LHCN-M2 (cell line): ENCODE data around the gene AGFG1. TPM values are rescaled to one million over a fixed set of nuclear protein-coding genes. Genes with fewer than 3 reads are reported as not detected.
A peak's percentile ranks its signal among the peaks of the same experiment; 100 is the strongest.
"Not testable (repeated sequence)": the region's sequence is repeated elsewhere in the genome, so short reads cannot be mapped to it uniquely, and the experiment has no call there.

Experiments used
- DNase-seq: peaks from one replicate; pipeline ENCODE4 v3.0.0-alpha.2; 2012; ENCODE audit warnings: low read depth
- total RNA-seq: library from RNA; depleted of rRNA; stranded (reverse); fragments of >200 nt; gene quantifications from 2 replicates; pipeline ENCODE4 v1.2.3, GENCODE V29; 2014

Gene AGFG1
- total RNA-seq, 1 experiment from 2014 or later, result 97.9 TPM

DNA sequence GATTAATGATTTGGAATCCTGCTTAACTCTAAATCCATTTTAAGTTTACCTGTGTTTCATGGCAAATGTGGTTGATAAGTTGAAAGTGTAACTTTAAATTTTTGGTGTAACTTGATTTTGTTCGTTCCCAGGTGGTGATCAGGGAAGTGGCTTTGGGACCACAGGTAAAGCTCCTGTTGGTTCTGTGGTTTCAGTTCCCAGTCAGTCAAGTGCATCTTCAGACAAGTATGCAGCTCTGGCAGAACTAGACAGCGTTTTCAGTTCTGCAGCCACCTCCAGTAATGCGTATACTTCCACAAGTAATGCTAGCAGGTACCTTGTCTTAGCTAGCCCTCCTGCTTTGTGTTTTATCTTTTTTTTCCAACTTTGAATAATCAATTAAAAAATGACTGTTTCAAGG is 62.8 kb downstream of the AGFG1 start:
- DNase-seq, result no peak

DNA sequence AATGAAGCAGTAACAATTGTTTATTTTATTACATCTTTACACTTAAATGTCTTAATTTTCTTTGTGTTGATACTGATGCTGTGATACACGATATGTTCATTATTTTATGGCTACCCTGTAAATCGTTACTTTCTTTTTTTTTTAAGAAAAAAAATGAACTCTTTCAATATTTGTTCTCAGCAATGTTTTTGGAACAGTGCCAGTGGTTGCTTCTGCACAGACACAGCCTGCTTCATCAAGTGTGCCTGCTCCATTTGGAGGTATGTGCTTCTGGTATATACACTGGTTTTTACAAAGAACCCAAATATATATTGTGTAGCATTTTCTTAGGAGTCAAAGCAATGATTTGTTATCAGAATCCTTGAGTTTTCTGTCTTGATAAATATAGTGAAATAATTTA is 64.5 kb downstream of the AGFG1 start:
- no peak for DNase-seq

DNA sequence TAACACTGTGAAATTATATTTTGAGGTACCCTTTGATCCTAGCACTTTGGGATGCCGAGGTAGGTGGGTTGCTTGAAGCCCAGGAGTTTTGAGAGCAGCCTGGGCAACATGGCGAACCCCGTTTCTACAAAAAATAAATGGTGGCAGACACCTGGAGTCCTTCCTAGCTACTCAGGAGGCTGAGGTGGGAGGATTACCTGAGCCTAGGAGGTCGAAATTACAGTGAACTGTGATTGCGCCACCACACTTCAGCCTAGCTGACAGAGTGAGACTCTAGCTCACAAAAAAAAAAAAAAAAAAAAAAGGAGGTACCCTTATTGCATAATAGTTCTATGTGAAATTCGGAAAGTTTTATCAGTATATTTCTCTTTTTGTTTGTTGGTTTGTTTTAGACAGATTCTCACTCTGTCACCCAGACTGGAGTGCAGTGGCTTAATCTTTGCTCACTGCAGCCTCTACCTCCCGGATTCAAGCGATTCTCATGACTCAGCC is 67.6 kb downstream of the AGFG1 start:
- no peak for DNase-seq

DNA sequence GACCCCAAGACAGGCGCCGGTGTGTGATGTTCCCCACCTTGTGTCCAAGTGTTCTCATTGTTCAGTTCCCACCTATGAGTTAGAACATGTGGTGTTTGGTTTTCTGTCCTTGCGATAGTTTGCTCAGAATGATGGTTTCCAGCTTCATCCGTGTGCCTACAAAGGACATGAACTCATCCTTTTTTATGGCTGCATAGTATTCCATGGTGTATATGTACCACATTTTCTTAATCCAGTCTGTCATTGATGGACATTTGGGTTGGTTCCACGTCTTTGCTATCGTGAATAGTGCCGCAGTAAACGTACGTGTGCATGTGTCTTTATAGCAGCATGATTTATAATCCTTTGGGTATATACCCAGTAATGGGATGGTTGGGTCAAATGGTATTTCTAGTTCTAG is 68.4 kb downstream of the AGFG1 start:
- DNase-seq, result not testable (repeated sequence)

DNA sequence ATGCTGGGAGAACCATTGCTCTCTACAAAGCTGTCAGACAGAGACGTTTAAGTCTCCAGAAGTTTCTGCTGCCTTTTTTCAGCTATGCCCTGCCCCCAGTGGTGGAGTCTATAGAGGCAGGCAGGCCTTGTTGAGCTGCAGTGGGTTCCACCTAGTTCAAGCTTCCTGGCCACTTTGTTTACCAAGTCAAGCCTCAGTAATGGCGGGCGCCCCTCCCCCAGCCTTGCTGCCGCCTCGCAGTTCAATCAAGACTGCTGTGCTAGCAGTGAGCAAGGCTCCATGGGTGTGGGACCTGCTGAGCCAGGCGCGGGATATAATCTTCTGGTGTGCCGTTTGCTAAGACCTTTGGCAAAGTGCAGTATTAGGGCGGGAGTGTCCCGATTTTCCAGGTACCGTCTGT is 74.0 kb downstream of the AGFG1 start:
- no peak for DNase-seq

DNA sequence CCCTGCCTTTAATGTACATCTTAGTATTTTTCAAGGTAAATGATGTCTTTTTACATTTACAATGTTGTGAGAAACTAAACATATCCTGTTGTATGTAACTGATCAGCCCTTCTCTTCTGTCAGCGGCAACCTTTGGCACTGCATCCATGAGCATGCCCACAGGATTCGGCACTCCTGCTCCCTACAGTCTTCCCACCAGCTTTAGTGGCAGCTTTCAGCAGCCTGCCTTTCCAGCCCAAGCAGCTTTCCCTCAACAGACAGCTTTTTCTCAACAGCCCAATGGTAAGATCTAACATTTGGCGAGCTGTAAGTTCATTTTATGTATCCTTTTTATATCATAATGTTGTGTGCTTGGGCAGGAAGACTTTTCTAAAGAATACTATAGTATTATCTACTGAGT is 79.9 kb downstream of the AGFG1 start:
- no peak for DNase-seq

DNA sequence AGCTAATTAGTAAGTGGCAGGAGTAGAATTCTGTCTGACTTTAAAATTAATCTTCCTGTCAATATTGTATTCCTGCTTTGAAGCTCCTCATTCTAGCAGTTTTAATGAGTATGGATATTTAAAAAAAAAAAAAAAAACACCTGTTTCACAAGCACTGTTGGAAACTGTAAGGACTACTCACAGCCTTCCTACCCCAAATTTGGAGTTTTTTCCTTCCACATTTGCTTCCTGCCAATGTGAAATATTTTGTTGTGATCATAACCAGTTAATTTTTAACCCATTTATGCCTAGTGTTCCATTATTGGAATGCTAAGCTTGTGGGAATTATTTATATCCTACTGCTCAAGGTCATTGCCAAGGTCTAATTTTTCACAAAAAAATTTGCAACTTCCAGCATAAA is 90.6 kb downstream of the AGFG1 start:
- no peak for DNase-seq

DNA sequence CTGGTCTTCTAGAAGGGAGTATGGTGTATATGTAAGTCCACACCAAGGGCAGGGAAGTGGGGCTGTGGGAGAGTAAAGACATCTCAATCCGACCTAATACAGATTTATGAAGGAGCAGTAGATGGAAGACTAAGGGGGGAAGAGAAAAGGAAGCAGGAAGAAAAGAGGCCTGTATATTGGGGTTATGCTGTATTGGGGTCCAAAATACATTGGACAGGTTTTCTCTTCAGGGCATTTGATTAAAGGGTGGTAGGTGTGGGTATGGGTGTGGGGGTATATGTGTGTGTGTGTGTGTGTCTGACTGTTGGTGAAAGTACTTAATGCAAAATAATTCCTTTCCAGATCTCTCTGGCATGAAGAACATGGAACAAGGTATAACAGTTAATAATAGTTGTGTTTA is 93.1 kb downstream of the AGFG1 start:
- DNase-seq, result no peak

DNA sequence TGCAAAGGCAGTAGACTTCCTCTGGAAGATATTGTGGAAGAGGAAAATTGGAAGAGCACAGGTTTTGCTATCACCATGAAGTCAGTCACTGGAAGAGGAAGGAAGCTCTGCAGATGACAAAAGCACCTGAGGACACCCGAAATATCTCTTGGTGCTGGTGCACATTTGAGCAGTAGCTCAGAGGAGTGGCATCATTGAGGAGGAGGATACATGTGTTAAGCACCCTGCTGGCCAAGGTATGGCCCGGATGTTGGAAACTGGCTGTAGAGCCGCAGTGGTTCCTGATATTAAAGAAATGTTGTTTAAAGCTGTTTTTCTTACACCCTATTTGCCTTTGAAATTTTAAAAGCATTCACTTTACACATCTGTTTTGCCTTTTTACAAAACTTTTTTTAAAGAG is 94.1 kb downstream of the AGFG1 start:
- DNase-seq, result no peak

DNA sequence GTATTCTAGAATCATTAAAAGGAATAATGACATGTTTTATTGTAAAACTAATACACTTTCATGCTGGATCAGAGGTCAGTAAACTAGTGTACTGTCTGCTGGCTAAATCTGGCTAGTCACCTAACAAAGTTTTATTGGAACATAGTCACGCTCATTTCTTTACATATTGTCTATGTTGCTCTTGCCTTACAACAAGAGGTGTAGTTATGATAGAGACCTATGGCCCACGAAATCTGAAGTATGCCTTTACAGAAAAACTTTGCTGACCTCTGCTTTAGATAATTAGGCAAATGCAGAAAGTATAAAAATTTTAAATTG is 96.9 kb downstream of the AGFG1 start:
- DNase-seq, result no peak

DNA sequence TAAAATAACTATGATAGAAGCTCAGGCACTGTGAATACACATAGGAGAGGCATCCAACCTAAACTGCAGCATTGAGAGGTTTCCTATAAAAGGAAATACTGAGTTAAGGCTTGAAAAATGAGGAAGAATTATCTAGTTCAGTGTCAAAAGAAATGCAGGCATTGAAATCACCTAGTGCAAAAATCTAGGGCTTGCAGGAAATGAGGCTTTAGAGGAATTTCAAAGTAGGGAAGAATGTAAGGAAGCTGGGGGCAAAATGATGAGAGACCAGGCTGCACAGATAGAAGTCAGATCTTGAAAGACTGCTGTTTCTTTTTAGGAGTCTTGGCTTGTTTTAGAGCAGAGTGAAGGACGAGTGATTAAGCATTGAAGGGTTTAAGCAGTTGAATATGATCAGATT is 98.7 kb downstream of the AGFG1 start:
- DNase-seq, result no peak

DNA sequence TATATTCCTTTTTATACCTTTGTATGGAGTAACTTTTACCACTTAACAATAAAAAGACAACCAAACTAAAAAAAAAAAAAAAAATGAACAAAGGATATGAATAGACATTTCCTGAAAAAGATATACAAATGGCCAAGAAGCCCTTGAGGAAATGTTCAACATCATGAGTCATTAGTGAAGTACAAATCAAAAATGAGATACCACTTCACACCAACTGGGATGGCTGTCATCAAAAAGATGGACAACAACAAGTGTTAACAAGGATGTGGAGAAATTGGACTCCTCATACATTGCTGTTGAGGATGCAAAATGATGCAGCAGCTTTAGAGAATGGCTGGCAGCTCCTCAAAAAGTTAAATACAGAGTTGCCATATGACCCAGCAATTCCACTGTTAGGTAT is 104.2 kb downstream of the AGFG1 start:
- DNase-seq, result peak; percentile 97

DNA sequence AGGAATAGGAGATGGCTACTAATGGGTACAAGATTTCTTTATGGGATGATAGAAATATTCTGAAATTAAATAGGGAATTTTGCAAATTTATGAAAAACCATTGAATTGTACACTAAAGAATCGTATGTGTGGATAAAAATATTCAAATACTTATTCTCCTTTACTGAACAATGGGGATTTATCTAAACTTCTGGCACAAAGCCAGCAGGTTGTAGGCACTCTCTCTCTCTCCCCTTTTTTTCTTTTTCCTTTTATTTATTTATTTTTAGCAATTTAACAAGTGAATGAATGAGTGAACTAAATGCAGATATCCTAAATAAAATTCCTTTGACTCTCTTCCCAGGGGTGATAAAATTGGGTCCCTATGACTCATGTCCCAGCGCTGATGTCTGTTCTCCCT is 104.9 kb downstream of the AGFG1 start:
- DNase-seq, result no peak

DNA sequence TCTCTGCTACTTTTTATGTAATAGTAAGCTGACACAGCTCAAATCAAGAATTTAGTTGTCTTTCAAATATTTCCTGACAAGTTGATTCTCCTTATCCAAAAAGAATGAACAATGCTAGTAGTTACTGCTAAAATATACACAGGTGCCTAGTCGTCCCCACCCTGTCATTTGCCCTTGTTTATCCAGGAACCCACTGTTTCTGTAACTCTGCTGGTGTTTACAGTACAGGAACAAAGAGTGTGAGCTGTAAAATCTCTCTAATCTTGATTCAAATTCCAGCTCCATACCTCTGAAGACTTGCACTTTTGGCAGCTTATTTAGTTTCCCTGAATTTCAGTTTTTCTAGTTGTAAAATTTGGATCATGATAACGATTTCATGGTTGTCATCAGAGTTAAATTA is 105.6 kb downstream of the AGFG1 start:
- DNase-seq, result no peak

DNA sequence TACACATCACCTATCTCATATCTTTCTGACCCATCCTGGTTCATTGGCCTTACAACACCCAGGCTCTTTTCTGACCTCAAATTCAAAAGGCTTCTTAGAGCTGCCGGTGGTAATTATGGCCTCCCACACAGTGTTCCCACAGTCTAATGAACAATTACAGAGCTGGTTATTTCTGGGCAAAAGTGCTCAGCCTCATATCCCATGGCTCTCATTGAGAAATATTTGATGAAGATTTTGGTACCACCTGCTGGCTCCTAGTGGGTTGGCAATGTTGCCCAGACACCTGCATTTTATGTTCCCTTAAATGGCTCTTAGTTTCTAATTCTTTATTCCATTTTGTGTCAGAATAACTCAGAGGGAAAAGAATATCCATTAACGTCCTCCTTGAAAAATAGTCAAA is 106.7 kb downstream of the AGFG1 start:
- DNase-seq, result no peak

DNA sequence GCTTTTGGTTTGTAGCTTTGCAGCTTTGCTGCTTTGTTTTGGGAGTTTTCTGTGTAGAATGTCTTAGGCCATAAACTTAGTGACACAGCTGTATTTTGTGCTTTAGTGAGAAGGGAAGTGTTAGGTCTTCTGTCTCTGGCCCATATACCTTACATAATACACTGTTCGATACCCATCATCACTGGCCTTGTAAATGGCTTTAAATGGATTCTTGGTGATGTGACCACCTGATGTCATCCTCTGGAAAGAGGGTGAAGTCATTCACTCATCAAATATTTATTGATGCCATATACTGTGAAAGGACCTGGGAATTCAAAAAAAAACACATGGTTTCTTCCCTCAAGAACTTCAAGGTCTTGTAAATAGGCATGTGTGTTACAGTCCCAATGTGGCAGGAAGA is 107.8 kb downstream of the AGFG1 start:
- DNase-seq, result no peak

DNA sequence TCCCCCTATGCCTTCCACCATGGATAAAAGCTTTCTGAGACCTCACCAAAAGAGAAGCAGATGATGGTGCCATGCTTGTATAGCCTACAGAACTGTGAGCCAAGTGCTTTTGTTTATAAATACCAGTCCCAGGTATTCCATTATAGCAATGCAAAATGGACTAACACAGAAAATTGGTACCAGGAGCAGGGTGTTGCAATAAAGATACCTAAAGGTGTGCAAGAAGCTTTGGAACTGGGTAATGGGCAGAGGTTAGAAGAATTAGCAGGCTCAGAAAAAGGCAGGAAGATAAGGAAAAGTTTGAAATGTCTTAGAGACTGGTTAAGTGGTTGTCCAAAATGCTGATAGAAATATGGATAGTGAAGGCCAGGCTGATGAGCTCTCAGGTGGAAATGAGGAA is 110.4 kb downstream of the AGFG1 start:
- no peak for DNase-seq

DNA sequence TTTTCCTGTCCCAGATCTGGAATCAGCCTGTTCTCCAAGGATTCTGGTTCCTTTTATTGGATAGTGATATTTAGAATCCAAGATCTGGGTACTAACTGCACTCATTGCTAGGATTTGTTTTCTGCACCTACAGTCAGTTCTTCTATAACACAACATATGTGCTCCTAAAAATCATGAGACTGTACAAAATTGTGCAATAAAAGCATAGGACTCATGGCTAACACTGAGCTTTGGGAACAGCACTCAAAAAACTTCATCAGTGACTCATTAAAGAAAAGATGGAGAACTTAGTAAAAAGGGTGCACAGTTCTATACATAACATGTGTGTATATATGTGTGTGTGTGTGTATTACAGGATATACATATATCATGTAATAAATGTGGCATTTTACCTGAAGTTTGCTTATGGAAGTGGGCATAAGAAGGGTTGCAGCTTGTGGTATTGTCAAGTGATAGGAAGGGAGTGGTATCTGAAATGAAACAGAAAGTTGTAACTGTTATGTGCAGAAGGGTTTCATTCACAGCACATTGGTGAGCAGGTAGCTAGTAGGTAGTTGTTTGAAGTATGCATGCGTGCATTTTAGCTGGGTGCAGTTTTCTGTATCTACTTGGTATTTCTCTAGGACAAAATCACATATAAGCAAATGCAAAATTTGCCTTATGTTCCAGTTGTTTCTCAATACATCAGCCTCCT is 120.9 kb downstream of the AGFG1 start:
- DNase-seq, result no peak

DNA sequence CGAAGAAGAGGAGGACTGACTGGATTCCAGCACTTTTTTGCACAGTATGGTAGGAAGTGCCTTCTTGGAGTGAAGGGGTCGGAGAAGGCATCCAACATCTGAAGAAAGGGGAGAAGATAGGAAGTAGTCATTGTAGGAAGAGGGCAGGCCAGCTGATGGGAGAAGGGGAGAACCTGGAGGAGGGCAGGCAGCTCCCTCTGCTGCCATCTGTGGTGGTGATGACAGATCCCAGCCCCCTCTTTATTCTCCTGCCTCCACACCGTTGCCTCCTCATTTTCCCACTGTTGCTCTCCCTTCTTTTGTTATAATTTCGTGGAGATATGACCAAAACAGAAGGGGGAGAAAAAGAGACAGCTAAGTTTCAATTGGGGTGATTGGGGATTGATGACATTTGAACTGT is 123.8 kb downstream of the AGFG1 start:
- DNase-seq, result no peak

DNA sequence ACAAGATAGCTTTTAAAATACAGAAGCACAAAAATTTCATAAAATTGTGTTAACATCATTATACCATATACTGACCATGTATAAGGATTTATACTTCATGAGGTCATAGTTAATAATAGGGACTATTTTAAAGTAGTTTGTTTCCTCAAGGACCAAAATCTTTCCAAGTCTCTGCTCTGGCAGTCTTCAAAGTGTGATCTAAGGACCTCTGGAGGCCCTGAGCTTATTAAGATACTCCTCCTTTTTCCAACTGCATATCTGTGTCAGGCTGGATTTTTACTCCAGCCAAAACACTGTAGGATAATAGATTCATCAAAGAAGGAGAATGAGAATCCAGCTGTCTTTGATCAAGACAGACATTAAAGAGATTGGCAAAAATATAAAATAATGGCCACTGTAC is 125.1 kb downstream of the AGFG1 start:
- no peak for DNase-seq

DNA sequence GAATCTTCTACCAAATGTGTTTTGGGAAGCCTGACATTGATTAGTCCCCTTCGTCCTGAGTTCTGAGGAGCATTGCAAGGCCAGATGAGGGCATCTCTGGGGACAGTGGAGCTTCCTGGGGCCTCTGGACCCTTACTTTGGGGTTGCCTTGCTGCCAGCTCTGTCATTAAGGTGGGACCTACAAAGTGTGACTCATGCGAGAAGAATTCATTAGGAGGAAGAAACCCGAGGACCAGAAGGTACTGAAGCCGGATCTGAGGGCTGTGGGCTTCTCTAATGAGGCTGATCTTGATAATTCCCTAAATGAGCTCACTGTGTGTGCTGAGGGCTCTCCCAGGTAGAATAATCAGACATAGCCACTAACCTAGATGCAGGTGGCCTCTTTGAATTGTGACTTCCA is 126.0 kb downstream of the AGFG1 start:
- no peak for DNase-seq

DNA sequence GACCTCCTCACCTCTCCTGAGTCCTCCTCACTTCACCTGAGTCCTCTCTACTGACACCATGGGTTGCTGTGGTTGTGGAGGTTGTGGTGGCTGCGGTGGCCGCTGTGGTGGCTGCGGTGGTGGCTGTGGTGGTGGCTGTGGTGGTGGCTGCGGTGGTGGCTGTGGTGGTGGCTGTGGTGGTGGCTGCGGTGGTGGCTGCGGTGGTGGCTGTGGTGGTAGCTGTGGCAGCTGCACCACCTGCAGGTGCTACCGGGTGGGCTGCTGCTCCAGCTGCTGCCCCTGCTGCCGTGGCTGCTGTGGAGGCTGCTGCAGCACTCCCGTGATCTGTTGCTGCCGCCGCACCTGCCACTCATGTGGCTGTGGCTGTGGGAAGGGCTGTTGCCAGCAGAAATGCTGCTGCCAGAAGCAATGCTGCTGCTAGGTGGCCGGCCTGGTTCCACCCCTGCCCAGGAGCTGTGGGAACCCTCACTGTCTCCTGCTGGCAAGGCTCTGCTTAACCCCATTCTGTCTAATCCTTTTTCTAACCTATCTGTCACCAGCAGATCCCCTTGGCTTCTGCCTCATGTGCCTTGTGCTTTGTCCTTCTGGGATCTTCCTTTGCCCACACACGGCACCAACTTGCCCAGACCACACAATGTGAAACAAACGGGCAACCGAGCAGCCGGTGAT is 127.0 kb downstream of the AGFG1 start, which contains the start of gene SCYGR2:
TSS of gene SCYGR2 (plus strand) at position 59 of the 669 bp plus-strand sequence. CDS start at position 59, 0 bp downstream.
- DNase-seq, result not testable (repeated sequence)

DNA sequence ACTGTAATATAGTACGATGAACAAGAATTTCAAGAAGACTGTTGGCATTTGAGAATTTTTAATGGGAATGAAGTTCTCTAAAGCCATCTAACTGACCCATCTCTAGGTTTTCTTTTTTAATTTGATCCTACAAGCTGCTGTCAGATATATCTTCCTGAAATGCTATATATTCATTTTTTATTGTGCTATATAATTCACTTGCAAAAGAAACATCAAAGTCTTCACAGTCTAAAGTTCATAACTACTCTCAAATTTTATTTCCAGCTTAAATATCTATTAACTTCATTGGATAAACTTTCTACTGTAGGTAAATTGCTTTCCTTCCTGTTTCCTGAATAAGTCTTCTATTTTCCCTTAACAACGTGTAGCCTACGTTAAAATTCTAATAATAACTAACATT is 130.4 kb downstream of the AGFG1 start:
- no peak for DNase-seq

DNA sequence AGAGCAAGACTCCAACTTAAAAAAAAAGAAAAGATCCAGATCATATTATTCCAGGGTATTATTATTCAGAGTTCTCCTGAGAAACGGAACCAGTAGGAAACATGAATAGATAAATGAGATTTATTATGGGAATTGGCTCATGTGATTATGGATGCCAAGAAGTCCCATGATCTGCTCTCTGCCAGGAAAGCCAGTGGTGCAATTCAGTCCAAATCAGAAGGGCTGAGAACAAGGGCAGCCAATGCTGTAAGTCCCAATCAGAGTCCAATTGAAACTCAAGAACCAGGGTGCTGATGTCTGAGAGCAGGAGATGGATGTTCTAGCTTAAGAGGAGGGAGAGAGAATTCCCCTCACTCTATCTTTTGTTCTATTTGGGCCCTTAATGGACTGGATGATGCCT is 134.5 kb downstream of the AGFG1 start:
- no peak for DNase-seq
